Subcutaneous adipose tissue (tissue), 4 donors: ENCODE results near the gene VLDLR. TPM values are rescaled to one million over a fixed set of nuclear protein-coding genes. Genes with fewer than 3 reads are reported as not detected.

ENCODE experiments used
- CTCF ChIP-seq: fragments of 450-650 bp; IDR thresholded peaks from one replicate; pipeline ENCODE4 v1.5.1; 2016; ENCODE audit warnings: low read depth, mild to moderate bottlenecking, control low read depth, antibody characterized with exemption, moderate library complexity
- total RNA-seq, 4 donors: library from RNA; depleted of rRNA; stranded (reverse); fragments of >200 nt; gene quantifications; one replicate each; pipeline ENCODE4 v1.1.0, GENCODE V29; 2016

VLDLR gene
- total RNA-seq, 4 donors from 2014 or later, result 8.8 to 16.0 (median 14.2) TPM

- no peak for TF ChIP-seq CTCF
Observed at GRCh38 chr9:2630158-2630557, 8.6 kb downstream of the VLDLR start.

GRCh38 chr9:2631263-2631662 is 9.7 kb downstream of the VLDLR start:
- TF ChIP-seq CTCF, result no peak

- no peak for TF ChIP-seq CTCF
Observed at GRCh38 chr9:2634153-2634552, 12.6 kb downstream of the VLDLR start.

GRCh38 chr9:2634818-2635217 is 13.2 kb downstream of the VLDLR start:
- no peak for TF ChIP-seq CTCF

DNA sequence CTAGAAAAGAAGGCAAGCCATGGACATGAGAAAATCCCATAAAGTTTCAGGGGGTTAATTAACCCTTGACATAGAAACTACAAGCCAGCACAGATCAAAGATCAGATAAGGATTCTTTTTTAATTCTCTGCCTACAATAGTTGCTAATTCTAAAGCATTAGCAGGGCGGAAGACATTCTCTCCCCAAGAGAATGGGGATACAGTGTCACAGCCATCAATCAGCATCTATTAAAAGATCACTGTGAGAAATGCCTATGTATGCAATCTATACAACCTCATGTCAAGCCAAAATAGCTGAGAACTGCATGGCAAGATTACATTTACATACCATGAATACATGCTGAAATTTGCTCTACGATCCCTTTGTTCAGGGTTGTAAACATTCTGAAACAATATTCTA is 14.3 kb downstream of the VLDLR start:
- TF ChIP-seq CTCF, result no peak

- TF ChIP-seq CTCF, result no peak
Observed at GRCh38 chr9:2637390-2637789, 15.8 kb downstream of the VLDLR start.

DNA sequence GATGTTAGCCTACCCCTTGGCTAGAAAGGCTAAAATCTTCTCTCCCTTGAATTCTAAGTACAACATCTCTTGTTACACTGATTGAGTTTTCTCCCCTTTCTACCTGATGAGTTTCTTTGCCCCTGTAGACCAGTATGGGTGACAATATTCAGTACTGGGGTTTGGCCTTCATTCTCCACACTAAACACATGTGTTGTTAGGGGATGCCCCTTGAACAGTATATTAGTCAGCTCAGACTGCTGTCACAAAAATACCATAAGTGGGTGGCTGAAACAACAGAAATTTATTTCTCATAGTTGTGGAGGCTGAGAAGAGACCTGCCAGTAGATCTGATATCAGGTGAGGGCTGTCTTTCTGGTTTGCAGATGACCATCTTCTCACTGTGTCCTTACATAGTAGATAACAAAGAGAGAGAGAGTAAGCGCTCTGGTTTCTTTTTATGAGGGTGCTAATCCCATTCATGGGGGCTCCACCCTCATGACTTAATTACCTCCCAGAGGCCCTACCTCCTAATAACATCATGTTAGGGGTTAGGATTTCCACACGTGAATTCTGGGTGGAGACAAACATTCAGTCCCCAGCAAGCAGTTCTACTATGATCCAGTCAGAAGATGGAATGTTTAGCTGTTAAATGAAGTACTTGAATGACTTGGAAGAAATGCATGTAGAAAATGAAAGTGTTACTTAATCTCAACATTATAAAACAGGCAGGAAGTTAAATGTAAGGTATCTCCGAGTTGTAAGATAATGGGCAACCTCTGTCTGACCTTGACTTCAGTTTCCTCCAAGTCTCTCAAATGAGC is 17.5 kb downstream of the VLDLR start:
- TF ChIP-seq CTCF, result no peak
